A204.1 (cell line): ENCODE results near the gene ABCA4.

Experiments
- FAIRE-seq: peaks from 2 replicates; lab custom pipeline; 2012; peaks lifted over from hg19 to GRCh38; lab: Jason Lieb, UNC

The ABCA4 gene

GRCh38 chr1:94104776-94105580 lies 16.0 kb downstream of the ABCA4 start:
- FAIRE-seq: no peak

DNA sequence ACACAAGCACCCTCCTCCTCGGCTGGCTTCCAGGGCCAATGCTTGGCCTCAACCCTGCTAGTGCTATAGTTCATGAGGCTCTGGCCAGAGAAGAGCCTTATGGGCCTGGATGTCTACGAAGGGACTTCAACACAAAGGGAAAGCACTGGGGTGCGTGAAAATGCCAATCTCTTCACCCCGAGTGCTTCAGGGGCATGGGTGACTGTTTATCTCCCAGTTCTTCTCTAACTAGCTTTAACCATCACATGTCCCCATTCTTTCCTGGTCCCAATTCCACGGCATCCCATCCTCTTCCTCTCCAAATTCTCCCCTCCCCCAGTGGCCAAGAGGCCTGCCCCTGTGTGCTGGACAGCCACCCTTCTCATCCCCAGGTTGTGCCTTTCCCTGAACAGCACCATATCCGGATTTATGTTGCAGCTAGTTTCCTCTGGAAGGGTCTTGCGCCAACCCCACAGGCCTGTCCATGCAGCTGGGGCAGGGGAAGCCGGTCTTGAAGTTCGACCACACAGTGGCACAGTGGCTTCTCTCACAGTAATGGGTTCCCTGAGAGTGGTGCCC lies 16.7 kb downstream of the ABCA4 start:
- no peak for FAIRE-seq

- no peak for FAIRE-seq
These were observed 17.3 kb downstream of the ABCA4 start for GRCh38 chr1:94103608-94104007.

DNA sequence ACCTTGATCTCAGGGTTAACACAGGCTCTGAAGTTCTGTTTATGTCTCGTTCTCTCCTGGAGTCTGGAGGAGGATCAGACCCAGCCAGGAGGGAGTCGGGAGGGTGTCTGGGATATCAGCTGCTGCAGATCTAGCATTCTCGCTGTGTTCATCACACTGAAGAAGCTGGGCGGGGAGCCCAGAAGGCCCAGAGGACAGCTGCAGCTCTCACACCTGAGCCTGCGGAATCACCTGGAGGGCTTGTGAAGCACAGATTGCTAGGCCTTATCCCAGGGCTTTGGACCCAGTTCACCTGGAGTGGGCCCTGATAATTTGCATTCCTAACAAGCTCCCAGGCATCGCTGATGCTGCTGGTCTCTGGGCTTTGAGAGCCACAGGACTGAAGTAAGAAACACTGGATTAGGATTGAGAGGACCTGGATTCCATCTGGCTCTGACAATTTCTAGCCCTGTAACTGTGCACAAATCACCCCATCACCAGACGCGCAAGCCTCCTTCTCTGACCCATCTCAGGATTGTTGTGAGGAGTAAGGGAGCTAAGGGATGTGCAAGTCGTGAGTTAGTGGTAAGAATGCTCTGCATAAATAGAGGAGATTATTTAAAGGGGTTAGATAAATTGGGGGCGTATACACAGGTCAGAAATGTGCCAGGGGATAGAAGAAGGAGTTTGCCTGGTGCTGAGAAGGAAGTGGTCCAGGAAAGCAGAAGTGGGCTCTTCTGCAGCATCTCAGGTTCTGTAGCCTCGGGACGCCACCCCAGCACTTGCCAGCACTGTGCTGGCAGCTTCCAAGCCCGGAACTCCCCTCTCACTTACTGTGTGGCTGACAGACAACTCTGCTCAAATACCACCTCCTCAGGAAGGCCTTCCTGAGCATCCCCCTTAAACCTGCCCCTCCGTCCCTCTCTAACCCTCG lies 19.1 kb downstream of the ABCA4 start:
- FAIRE-seq: no peak

DNA sequence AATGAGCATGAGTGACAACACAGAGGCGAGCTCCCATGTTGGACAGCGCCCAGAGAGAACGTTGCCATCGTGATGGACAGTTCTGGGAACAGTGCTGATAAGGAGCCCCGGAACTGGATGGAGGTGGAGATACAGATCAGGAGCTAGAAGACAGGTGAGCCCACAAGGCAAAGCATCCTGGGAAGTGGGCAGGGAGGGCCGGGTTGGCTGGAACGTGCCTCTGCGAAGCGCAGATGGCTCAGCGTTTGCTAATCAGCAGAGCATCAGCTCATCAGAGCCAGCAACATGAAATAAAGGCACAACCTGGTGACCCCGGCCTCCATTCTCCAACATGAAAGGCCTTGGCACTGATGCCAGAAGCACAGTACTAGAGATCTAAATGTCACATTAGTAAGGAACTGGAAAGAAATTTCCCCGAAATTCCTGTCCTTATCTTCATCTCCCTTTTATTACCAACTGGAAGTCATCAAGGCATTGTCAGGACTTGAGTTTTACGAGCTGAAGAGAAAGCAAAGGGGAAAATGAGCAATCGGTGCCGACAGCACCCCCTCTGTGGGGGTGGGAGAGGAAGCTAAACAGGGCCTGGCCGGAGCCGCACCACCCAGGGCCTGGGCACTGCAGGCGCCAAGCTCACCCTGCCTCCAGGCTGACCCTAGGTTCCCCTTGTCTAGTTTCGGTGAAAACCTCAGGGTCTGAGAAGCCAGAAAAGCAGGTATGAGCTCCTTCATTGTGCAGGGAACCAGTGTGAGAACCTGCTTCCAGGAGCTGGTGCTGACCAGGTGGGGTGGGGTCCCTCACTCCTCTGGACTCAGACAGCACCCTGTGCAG lies 19.9 kb downstream of the ABCA4 start:
- no peak for FAIRE-seq

DNA sequence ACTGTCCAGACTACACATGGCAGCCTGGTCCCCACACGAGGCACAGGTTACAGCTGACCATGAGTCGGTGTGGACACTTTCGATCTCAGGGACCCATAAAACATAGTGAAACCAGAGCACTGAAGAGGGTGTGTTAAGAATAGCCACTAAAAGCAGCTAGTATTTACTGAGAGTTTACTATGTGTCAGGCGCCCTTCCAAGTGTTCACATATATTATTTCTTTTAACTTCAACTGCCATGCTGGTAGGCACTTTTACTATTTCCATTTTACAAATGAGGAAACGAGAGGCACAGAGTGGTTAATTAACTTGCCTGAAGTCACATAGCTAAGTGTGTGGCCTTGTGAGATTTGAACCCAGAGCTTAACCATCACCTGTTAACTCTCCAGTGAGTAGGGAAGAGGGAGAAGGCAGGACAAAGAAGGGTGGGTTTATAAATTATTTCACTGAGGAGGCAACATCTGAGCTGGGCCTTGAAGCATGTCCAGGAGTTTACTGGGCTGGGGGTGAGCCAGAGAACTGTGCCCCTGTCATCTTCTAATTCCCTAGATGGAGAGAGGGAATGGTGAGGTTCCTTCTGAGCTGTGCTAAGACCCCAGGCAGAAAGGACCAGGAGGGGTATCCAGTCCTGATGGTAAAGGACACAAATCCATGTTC lies 20.7 kb downstream of the ABCA4 start:
- FAIRE-seq: no peak

- no peak for FAIRE-seq
These were observed 21.6 kb downstream of the ABCA4 start for GRCh38 chr1:94099303-94099702.

GRCh38 chr1:94098585-94099111 lies 22.3 kb downstream of the ABCA4 start:
- FAIRE-seq: no peak

DNA sequence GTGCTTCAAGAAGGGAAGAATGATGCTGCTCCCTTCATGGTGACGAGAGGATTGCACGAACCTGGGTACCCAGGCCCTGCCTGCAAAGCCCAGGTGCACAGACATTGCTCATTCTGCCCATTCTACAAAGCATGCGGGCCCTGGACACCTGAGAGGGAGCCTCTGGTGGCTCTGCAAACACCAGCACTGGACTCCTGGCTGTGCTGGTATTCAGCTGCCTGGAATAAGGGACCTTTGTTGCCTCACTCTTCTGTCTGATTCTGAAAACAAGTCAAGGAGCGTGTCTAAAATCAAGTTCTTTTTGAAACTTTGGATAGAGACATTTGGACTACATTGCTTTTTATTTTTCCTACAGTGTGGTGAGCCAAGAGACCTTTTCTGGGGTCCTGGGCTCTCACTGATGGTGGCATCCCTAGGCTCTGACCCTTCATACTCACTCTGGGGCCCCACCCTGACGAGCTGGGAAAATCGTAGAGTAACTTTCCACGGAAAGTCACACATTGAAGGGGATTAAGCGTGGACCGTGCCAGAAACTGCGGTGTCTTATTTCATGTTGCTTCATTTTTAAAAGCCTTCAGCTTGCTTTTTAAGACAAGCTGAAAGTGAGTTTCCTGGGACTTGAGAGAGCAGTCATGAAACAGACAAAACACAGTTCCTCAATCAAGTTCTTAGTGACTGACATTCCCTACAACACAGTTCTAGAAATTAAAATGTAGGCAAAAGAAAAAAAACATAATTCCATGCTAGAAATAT lies 24.0 kb downstream of the ABCA4 start:
- FAIRE-seq: no peak

DNA sequence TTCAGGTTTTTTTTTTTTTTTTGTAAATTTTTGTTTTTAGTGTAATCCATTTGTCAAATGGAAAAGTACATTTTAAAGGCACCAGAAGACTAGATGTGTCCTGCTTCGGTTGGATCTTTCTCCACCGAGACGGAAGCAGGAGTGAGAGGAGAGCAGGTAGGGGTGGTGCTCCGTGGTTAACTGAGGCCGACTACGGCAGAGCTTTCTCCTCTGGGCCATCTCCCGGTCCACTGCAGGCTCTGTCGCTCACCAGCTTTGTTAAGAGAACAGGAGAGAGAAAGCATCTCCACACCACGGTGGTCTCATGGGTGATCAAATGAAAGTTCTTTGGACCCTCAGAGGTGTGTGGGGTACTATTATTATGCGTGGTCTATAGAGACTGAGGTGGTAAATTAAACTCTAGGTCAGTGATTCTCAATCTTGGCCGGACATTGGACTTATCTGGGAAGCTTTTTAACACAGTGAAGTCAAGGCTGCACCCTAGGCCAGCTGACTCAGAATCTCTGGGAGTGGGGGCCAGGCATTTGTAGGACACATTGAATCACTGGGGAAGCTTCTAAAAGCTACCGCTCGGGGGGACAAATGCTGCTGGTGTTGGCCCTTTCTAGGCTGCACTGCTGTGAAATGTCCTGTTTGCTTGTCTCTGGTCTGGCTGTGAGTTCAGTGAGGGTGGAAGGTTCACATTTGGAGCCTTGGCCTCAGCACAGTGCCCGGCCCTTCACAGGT lies 25.0 kb downstream of the ABCA4 start:
- no peak for FAIRE-seq

GRCh38 chr1:94095112-94095637 lies 25.8 kb downstream of the ABCA4 start:
- no peak for FAIRE-seq

- FAIRE-seq: no peak
These were observed 26.4 kb downstream of the ABCA4 start for GRCh38 chr1:94094469-94095111.

DNA sequence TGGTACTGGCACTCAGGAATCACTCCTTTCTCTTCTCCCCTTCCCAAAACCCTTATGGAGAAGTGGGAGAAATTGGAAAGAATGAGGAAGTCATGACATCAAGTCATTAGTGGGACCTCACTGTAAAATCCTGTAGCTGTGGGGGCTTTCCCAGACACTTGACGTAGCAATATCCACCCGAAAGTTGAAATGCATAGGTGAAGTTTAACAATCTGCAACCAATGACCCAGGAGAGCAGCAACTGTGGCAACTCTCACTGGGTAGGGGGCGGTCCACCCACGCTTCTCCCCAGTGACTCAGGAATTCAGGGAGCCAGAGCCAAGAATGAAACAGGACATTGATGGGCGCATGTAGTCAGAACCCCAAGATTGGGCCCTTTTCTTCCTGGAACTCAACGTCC lies 27.0 kb downstream of the ABCA4 start:
- FAIRE-seq: no peak

DNA sequence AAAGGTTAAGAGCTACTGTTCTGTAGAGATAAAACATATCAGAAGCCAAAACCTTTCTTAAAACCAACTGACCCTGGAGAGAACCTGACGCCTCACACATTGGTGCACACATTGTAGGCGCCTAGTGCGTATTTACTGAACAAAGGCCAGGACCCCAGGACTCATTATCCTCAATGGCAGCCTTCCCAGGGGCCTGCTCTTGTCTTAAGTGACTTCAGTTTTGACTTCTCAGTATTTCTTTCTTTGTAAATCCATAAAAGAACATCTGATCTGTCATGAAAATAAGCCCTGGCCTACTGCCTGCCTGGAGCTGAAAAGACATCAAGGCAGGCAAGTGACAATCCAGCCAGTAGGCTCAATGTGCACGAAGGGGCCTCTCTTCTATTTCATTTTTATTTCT lies 27.6 kb downstream of the ABCA4 start:
- FAIRE-seq: no peak

DNA sequence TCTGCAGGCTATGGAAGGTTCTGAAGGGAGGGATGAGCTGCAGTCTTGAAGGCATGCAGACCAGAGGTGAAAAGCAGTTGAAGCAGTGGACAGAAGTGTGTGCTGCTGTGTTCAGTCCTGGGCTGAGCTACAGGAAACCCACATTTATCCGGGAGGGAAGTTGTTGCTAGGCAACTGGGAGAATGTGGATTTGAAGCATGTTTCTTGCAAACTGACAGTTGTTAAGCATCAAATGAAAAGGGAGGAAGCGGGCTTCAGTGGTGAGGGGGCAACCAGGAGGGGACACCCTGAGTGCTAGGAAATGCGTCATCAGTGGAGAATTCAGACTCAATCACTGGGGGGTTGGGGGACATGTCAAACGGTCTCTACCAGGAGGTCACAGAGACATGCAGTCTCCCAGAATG lies 28.7 kb downstream of the ABCA4 start:
- no peak for FAIRE-seq

- FAIRE-seq: no peak
These were observed 30.2 kb downstream of the ABCA4 start for GRCh38 chr1:94090761-94091160.

DNA sequence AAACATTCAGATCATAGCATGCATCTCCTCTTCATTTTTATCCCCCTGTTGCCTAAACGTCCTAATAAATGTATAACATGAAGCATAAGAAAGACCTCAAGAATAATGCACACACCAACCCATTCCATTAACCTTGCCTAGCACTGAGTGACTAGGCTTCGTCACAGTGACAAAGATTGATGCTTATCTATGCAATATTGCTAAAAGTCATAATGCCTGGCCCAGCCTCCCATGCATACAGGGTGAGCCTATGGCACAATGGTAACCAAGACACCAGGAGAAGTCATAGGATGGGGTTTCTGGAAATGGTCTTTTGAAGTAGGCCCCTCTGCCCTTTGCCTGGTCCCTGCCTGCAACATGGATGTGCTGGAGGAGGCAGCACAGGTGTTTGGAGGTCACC lies 33.8 kb downstream of the ABCA4 start:
- FAIRE-seq: no peak

DNA sequence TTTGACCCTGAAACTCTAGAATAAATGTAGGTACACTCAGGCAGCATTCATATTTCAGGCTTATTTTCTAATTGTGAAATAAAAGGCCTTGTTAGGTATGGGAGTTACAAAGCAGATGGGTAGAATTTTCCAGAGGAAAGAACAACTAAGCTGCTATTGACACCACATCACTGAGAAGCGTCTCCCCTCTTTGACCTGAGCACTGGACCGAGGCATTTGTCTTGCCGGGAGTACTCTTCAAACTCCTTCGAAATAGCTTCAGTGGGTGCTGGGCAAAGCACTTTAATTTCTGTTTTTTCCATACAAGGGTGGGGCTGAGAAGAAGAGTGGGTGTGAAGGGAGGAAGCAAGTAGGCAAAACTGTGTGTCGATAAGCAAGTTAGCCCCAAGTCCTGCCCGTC lies 36.4 kb downstream of the ABCA4 start:
- no peak for FAIRE-seq

- no peak for FAIRE-seq
These were observed 36.9 kb downstream of the ABCA4 start for GRCh38 chr1:94084085-94084484.
